ENCODE results near the gene PLEKHH2.

Gene PLEKHH2

DNA sequence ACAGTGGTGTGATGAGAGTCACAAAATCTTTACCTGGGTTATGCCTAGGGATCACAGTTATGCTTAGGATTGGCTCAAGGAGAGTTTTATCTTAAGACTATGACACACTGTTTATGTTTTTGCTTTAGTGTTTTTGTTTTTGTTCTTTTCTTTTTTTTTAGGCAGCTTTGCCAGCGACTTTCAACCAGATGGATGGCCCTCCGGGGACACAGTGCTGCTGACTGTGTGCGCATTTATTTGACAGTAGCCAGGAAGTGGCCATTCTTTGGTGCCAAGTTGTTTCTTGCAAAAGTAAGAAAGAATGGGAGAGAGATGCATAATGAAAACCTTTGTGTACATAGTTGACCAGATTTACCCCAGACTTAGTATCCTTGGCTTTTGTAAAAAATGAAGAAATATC is 121.7 kb downstream of the PLEKHH2 start:
- no peak for DNase-seq (ENCODE audit: low read depth in 2 of 3, low spot score in 2 of 3)

DNA sequence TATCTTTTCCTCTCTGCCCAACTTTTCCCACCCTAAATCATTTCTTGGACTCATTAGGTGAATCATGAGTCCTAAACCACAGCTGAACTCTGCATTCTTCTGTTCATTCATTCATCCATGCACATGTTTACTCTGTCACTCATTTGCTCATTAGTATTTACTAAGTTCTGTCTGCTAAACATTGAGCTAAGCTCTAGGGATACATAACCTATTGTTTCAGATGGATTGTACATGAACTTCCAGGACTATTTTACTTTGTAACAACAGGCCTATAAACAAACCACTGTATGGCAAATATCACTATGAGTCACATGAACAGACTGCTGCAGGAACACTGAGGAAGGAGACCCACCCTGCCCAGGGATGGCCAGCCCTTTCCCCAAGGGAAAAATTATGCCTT is 122.1 kb downstream of the PLEKHH2 start:
- DNase-seq (ENCODE audit: low read depth in 2 of 3, low spot score in 2 of 3), result no peak

DNA sequence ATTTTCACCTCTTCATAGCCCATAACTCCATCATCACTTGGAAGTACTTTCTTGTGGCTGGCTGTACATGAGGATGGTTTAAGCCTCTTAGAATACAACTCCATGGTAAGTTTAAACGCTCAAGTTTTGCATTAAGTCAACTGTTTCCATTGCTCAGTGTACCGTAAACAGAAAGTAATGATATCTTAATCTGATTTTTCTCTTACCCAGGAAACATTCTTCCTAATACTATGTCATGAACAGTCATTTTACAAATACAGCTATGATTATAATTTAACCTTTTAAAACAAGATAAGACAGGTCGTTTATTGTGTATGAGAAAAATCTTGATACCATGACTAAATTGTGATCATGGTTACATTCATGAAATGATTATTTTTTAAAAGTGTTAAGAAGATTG is 125.2 kb downstream of the PLEKHH2 start:
- DNase-seq (ENCODE audit: low read depth in 2 of 3, low spot score in 2 of 3), result no peak

DNA sequence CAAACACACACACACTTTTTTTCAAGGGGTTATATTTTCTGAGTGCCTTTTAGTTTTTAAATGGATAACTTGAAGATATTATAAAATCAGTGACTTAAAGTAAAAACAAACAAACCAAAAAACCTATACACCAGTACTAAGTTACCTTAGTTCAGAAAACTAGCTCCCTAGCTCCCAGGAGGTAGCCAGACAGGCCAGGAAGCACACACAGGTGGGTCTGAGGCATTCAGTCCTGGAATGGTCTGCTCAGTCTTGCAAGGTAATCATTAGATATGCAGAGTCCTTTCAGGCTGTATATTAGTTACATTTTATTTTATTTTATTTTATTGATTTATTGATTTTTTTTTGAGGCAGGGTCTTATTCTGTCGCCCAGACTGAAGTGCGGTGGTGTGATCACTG is 126.0 kb downstream of the PLEKHH2 start:
- no peak for DNase-seq (ENCODE audit: low read depth in 2 of 3, low spot score in 2 of 3)

DNA sequence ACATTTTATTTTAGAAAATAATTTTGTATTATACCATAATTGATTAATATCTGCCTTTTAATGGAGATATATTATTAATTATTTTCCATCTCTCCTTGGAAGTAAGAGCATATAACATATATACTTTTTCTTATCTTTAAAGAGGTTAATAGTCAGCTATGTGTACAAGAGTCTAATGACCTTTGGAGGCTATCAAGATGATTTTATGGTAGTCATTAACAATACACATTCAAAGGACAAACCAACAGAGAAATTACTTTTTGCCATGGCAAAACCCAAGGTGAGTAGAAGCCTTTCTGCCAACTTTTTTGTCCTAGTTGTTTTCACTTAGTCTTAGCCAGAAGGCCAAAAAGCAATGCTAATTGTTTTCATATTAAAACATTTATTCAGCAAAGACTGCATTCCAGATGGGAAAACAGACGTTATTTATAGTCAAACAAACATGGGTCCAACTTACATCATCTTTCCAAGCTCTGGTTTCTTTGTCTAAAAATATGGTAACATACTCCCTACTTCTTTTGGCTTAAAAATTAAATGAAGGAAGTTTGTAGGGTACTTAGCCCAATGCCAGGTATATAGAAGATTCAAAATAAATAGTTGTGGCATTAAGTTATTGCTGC is 127.1 kb downstream of the PLEKHH2 start:
- no peak for DNase-seq (ENCODE audit: low read depth in 2 of 3, low spot score in 2 of 3)

DNA sequence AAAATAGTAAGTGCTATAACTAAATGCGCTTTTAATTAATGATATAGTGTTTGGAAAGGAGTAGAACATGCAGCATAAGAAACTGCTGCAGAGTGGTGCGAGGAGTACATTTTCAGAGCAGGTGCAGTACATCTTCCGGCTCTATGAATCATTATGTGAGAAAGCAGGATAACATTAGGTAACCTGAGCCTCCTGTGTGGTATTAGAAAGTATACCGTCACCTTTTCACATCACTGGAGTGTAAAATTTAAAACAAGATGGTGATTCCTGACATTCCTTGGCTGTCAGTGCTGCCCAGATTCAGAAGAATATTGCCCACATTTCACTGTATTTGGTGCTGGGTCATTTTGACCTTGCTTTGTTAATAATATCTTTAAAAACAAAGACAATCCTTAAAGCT is 128.9 kb downstream of the PLEKHH2 start:
- no peak for DNase-seq (ENCODE audit: low read depth in 2 of 3, low spot score in 2 of 3)

DNA sequence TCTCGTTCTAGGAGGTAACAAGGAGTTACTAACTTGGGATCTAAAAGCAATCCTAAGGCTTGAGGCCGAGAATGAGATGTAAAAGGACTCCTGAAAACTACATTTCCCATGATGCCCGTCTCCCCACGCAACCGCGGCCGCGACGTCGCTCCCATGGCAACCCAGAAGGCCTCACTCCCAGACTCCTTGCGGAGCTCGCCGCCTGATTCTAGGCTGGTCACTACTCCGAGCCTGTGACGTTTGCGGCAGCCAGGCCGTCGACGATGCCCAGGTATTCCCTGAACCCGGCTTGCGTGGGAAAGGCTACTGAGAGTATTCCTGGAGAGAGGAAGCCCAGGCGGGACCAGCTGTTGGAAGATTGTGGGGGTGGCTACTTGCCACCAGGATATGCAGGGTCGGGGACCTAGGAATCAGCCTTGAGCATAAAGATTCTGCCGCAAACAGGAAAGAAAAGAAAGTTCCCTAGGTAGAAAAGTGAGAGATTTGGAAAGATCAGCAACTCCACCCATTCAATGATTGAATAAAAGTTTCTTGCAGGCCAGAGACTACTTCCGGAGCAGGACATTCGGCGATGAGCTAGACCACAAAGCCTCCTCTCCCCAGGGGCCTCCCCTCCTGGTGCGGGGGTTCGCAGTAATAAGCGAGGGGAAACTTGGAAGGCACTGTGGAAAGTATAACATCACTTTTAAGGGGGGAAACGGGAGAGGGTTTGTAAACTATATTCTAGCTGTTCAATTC is 137.0 kb downstream of the PLEKHH2 start, which contains the start of gene DYNC2LI1:
TSS of gene DYNC2LI1 (plus strand) at position 164 of the 738 bp plus-strand sequence. CDS start at position 264, 100 bp downstream.
- peak; percentile 61 to 73 (median 67) for DNase-seq (ENCODE audit: low read depth in 2 of 3, low spot score in 2 of 3)

DNA sequence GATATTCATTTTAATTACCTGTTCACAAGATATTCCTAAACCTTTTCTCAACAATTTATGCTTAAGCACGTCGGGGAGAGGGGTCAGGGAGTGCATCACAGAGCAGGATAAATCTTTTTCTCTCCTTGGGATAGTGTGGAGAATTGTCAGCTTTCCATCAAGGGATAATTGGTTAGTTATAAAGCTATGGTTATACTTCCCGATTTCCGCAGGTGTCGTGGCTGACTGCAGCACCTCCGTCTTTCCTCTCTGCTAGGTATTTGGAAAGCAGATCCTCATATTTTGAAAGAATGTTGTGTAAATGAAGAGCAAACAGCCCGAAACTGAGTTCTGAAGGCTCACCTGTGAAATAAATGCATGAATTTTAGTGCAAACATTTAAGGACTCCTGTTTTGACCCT is 137.6 kb downstream of the PLEKHH2 start:
- no peak for DNase-seq (ENCODE audit: low read depth in 2 of 3, low spot score in 2 of 3)

DNA sequence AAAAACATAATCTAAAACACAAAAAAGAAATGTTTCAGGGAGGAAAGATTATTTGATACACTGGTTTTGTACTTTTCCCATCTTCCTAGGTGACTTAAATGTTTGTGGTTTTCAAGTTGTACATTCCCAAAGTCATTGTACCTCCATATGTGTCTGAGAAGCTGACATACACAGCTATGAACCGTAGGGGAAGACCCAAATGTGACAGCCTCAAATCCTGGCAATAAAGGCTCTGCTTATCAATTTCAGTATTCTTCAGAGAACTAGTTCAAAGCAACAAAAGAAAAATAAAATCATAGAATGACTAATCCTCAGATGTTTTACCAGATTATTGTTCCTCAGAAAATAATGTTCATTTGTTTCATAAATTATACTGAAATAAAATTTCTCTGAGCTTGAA is 139.3 kb downstream of the PLEKHH2 start:
- no peak for DNase-seq (ENCODE audit: low read depth in 2 of 3, low spot score in 2 of 3)

DNA sequence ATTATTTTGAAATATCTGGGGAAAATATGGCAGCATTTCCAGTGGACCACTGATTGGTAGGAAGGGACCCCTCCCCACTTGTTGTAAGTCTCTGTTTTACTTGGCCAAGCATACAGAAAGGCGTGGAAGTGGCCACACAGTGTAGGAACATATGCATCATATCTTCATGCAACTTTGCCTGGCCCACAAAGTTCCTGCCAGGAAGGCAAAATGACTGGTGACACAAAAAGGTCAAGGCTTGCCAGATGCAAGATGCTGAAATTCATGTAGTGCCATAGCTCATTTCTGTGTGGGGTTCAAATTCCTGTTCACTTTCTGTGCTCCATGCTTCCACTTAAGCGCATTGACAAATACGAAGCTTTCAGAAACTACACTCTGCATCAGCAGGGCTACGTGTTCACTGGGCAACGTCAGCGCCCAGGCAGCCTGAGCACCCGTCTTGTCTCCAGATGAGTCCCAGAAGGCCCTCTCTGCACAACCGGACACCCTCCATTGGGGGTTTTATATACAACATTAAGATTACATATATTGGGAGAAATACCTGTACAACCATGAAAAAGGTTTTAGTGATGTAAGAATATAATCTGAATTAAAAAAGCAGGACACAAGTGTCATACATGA is 140.4 kb downstream of the PLEKHH2 start:
- DNase-seq (ENCODE audit: low read depth in 2 of 3, low spot score in 2 of 3), result no peak

DNA sequence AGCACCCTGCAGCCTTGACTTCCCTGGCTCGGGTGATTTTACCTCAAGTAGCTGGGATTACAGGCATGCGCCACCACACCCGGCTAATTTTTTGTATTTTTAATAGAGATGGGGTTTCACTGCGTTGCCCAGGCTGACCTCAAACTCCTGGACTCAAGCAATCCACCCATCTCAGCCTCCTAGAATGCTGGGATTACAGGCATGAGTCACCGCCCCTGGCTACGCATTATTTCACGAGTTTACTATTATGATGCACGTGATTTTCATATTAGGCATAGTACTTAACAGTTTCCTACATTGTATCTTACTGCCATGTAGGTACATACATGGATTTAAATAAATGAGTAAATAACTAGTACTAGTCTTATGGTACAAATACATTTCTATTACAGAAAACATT is 141.2 kb downstream of the PLEKHH2 start:
- DNase-seq (ENCODE audit: low read depth in 2 of 3, low spot score in 2 of 3), result no peak

DNA sequence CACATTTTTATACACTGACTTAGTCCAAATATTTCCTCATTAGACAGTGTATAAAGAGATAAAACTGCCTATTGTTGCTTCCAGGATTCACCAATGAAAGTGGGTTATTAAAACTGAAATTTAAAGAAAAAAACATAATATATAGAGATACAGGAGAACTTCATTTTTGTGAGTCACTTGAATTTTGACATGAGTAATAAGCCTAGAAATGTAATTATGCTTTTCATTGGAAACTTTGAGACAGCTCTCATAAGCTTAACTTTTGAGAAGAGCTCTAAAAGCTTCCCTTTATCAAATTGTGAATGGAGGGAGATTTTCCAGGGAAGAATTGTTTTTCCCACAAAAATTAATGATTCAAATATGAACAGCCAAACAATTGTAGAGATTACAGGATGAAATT is 150.8 kb downstream of the PLEKHH2 start:
- no peak for DNase-seq (ENCODE audit: low read depth in 2 of 3, low spot score in 2 of 3)

DNA sequence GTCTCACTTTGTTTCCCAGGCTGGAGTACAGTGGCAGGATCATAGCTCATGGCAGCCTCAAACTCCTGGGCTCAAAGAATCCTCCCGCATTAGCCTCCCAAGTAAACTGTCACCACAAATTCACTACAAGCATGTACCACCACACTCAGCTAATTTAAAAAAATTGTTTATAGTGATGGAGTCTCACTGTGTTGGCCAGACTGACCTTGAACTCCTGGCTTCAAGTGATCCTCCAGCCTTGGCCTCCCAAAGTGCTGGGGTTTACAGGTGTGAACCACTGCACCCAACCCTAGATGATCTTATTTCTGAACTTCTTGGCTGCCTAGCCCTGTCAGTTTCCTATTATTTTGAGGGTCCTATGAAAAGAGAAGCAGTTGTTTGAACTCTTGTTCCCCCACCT is 151.6 kb downstream of the PLEKHH2 start:
- no peak for DNase-seq (ENCODE audit: low read depth in 2 of 3, low spot score in 2 of 3)

DNA sequence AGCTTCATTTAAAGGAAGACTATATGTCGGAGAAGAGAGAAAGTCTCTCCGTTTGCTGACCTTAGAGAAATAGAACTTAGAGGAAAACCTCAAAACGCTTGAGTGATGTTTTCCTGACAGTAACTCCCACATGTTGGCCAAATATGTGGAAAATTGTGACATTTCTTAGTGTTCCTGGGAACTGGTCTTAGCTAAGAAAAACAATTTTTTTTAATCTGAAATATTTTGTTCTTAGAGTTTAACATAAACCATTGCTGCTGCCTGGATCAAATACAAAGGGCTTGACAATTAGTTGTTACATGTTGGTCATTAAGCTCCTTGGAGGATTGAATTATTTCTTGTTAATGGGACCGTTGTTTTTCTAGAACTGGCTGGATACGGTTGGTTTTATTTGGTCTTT is 153.1 kb downstream of the PLEKHH2 start:
- DNase-seq (ENCODE audit: low read depth in 2 of 3, low spot score in 2 of 3), result no peak

DNA sequence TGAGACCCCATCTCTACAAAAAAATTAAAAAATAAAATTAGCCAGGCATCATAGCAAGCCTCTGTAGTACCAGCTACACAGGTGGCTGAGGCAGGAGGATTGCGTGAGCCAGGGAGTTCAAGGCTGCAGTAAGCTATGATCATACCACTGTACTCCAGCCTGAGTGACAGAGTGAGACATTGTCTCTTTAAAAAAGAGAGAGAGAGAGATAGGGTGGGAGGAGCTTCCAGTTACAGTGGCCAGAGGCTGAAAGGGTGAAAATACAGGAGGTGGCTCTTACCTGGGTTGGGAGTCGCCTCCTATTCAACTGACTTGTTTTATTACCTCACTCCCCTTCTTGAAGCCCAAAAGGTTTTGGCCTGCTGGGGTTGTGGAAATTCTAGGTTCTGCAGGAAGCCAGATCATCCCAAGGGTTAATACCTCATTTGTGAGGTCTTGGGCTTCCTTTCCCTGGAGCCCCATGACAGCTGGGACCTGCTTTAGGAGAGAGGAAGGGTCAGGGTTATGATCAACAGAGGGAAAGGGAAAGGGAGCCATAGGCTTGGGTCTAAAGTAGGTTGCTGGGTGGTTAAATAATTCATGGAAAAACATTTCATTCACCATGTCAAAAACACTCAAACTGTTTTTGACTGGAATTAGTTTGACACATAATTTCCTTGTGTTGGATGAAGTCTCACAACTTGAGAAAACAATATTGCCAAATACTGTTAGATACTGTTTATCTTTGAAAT is 154.1 kb downstream of the PLEKHH2 start:
- no peak for DNase-seq (ENCODE audit: low read depth in 2 of 3, low spot score in 2 of 3)

DNA sequence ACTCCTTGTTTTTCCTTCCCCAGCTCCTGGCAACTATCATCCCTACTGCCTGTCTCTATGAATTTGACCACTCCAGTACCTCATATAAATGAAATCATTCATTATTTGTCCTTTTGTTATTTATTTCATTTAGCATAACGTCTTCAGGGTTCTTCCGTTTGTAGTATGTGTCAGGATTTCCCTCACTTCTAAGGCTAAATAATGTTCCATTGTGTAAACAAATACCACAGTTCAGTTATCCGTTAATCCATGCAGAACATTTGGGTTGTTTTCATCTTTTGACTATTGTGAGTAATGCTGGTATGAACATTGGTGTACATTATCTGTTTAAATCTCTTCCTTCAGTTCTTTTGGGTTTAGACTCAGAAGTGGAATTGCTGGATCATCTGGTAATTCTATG is 155.6 kb downstream of the PLEKHH2 start:
- no peak for DNase-seq (ENCODE audit: low read depth in 2 of 3, low spot score in 2 of 3)

DNA sequence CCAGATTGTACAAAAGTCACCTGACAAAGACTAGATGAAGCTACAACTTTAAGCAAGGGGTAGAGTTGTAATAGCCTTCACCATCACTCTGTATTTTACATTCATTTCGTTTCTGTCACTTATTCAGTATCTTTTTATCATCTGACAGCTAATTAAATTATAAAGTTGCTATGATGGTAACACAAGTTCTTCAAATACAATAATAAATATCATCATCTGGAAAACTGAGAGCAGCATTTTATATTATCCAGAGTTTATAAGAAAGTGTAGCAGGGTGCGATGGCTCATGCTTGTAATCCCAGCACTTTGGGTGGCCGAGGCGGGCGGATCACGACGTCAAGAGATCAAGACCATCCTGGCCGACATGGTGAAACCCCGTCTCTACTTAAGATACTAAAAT is 157.9 kb downstream of the PLEKHH2 start:
- DNase-seq (ENCODE audit: low read depth in 2 of 3, low spot score in 2 of 3), result no peak

DNA sequence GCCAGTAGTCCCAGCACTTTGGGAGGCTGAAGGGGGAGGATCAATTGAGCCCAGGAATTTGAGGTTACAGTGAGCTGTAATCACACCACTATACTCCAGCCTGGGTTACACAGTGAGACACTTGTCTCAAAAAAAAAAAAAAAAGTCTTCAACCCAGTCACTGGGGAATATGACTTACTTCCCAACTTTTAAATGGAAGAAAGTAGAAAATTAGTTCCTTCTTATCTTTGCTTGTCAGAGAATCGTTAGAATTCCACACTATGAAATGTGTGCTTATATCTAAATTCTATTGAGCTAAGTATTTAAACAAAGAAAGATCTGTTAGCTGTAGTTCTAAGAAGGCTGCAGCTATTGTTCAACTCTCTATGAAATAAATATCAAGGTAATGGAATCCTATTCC is 159.1 kb downstream of the PLEKHH2 start:
- DNase-seq (ENCODE audit: low read depth in 2 of 3, low spot score in 2 of 3), result no peak

DNA sequence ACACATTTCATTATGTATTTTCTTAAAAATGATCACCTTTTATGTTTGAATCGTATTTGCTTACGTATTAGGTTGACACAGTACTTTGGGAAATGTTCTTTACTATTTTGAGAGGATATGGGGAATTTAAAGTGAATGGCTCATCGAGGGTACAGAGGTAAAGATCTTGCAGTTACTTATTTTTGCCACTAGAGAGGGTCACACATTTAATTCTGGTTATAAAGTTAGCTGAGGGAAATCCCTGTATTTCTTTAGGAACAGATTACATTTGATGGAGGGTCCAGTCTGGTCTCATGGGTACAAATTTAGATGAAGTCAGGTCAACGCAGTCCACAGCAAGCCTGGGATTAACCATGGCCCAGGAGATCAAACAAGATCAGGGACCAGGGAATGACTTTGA is 161.2 kb downstream of the PLEKHH2 start:
- DNase-seq (ENCODE audit: low read depth in 2 of 3, low spot score in 2 of 3), result no peak

DNA sequence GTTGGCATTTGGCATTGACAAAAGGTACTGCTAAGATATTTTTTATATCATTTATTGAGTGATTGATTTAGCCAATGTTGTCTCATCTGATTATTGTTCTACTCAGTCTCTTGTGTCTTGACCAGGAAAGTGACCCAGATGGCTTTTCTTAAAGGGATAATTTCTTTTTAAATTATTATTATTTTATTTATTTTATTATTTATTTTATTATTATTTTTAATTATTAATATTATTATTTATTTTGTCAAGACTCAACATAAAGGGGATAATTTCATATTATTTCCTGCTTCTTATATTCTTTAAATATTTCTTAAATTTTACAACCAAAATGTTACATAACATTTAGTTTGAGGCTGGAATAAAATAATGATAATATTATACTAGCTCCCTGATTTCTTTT is 163.8 kb downstream of the PLEKHH2 start:
- DNase-seq (ENCODE audit: low read depth in 2 of 3, low spot score in 2 of 3), result no peak

DNA sequence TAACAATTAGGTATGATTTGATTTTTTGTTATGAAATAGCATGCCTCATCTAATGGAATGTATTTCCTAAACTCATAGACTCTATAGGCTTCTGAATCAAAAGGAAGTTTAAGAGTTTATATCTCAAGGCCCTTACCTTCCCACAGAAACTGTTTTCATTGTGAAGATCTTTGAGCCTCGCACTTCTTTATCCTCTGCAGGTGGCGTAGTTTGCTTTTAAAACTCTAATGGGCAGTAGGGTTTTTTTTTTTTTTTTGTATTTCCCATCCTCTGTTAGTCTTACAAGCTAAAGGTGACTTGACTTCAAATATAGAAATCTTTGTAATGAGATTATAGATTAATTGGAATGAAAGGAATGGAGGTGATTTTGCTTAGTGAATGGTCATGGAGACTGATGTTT is 165.1 kb downstream of the PLEKHH2 start:
- no peak for DNase-seq (ENCODE audit: low read depth in 2 of 3, low spot score in 2 of 3)

DNA sequence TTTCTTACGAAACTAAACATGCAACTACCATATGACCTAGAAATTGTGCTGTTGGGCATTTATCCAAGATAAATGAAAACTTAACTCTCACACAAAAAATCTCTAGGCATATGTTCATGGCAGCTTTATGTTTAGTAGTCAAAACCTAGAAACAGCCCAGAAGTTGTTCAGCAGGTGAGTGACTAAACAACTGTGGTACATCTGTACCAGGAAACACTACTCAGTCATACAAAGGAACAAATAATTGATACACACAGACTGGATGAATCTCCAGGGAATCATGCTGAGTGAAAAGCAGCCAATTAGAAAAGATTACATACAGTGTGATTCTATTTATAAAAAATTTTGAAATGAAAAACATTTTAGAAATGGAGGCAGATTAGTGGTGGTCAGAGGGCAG is 166.1 kb downstream of the PLEKHH2 start:
- no peak for DNase-seq (ENCODE audit: low read depth in 2 of 3, low spot score in 2 of 3)
